ENCODE measurements around the gene ERCC2.
"Not testable (repeated sequence)": the region's sequence is repeated elsewhere in the genome, so short reads cannot be mapped to it uniquely, and the experiment has no call there.

ERCC2 gene

DNA sequence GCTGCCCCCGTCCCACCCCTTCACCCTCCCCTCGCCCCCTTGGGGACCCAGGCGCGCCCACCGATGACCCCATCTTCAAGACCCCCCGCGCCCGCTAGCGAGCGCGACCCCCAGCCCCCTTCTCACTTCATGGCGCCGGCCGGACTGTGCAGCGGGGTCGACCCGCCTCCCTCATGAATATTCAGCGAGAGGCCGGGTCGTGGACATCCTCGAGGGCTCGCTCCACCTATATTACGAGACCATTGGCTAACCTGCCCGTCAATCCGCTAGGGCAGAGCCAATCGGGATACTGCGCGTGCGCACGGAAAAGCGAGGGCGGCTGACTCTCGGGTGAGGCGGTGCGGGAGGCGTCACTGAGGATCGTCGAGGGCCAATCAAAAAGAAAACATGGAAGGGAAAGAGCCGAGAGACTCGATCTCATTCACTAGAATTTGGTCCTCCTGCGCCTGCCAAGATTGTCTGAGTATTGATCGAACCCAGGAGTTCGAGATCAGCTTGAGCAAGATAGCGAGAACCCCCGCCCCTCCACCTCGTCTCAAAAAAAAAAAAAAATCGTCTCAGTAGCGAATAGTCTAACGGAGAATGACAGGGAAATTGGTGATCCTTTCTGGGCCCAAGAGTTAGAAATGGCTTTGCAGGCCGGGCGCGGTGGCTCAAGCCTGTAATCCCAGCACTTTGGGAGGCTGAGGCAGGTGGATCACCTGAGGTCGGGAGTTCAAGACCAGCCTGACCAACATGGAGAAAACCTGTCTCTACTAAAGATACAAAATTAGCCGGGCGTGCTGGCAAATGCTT, at the start of gene ERCC2:
ERCC2 (minus strand) TSS at position 164 of the 795 bp plus-strand sequence; CDS start at position 131, 33 bp downstream.
- DNase-seq (ENCODE audit: low read depth) = peak; percentile 98

DNA sequence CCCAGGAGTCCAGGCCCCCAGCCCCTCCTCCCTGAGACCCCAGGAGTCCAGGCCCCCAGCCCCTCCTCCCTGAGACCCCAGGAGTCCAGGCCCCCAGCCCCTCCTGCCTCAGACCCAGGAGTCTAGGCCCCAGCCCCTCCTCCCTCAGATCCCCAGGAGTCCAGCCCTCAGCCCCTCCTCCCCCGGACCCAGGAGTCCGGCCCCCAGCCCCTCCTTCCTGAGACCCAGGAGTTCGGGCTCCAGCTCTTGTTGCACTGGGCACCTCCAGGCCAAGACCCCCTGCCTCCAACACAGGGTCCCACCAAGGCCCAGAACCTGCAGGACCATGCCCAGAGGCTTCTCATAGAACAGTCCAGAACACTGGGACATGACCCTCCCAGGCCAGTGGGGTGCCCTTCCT, 49.5 kb upstream of the ERCC2 start:
- DNase-seq (ENCODE audit: low read depth) = no peak

DNA sequence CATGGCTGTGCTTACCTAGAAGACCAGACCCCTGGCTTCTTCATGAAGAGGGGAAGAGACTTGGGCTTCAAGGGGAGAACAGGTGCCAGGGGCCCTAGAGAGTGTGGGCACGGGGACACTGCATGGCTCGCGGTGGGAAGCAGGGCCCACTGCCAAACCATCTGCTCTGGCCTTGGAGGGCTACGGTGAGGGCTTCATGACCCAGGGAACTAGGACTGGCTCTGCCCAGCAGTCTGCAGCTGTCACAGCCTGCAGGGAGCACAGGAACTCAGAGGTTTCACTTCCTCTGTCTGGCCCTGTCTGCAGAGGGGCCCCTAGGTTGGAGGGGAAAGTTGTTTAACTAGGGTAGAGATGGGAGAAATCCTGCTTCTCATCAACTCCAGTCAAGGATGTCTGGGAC, 49.0 kb upstream of the ERCC2 start:
- DNase-seq (ENCODE audit: low read depth) = no peak

DNA sequence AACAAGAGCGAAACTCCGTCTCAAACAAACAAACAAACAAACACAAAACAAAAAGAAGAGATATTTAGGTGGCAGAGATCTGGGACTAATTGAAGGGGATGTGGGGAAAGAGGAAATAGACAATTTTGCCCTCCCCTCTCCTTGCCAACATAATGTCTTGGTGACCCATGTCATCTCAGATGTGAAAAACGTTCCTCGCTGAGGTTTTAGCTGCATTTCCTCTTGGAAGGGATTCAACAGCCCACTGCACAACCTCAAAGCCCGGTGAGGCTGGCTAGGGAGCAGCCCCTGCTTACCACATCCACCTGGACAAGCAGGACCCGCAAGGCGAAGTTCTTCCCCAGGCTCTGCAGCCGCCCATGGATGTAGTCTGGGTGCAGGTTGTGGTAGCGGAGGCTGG, 48.4 kb upstream of the ERCC2 start:
- no peak for DNase-seq (ENCODE audit: low read depth)

DNA sequence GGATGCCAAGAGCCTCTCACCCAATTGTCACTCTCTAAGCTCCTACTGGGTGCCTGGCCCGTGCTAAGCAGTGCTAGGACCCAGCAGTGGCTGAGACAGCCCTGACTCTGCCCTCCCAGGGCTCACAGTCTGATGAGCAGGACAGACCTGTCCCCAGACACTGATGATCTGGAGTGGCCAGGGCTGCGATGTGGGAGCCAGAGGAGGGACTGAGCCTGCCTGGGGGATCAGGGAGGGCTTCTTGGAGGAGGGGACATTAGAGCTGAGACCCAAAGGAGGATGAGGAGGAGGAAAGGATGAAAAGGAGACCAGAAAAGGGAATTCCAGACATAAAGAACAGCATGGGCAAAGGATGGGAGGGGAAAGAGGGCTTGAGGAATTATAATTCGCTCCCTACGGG, 46.8 kb upstream of the ERCC2 start:
- DNase-seq (ENCODE audit: low read depth) = no peak

DNA sequence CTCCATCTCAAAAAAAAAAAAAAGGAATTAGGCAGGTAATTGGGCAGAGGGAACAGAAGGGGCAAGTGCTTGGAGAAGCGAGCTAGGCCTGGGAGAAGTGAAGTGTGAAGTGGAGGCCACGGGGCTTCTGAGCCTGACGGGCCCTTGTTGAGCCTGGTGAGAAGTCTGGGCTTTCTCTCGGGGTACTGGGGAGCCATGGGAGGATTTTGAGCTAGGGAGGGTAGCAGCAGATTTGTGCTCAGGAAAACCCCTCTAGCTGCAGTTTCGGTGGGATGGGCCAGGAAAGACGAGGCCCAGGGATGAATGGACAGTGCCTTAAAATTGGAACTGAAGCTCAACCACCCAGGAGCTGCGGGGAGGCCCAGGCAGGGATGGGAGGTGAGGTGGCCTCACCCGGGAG, 44.1 kb upstream of the ERCC2 start:
- no peak for DNase-seq (ENCODE audit: low read depth)

DNA sequence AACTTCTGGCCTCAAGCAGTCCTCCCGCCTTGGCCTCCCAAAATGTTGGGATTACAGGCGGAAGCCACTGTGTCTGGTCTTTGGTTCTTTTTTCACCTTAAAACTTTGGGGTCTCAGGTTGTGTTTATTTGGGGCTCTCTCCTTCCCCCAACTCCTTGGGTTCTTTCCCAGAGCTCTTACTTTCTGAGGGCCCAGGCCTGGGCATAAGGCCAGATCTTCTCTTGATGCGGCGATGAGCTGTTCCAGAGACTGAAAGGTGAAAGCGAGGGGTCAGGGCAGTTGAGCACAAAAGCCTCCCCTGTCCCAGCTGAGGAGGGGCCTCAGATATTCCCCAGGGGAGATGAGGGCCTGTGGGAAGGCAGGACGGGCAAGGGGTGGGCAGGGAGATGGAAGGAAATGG, 43.1 kb upstream of the ERCC2 start:
- no peak for DNase-seq (ENCODE audit: low read depth)

DNA sequence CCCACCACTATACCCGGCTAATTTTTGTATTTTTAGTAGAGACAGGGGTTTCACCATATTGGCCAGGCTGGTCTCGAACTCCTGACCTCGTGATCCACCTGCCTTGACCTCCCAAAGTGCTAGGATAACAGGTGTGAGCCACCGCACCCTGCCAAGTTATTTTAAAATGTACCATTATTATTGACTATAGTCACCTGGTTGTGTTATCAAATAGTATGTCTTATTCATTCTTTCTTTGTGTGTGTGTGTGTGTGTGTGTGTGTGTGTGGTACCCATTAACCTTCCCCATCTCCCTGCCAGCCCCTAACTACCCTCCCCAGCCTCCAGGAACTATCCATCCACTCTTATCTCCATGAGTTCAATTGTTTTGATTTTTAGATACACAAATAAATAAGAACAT, 40.0 kb upstream of the ERCC2 start:
- not testable (repeated sequence) for DNase-seq (ENCODE audit: low read depth)

DNA sequence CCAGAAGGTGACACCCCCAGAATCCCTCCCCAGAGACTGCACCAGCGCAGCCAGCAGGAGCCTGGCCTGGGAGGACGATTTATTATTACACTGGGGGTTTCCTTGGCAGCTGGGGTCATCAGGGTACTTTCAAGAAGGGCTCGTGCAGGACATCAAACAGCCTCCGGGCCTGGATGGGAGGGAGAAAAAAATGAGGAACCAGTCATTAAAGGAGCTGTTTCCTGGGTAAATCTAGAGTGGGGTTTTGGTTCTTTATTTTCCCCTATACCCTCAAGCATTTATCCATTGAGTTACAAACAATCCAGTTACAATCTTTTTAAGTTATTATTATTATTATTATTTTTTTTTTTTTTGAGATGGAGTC, 39.2 kb upstream of the ERCC2 start:
- DNase-seq (ENCODE audit: low read depth) = no peak

DNA sequence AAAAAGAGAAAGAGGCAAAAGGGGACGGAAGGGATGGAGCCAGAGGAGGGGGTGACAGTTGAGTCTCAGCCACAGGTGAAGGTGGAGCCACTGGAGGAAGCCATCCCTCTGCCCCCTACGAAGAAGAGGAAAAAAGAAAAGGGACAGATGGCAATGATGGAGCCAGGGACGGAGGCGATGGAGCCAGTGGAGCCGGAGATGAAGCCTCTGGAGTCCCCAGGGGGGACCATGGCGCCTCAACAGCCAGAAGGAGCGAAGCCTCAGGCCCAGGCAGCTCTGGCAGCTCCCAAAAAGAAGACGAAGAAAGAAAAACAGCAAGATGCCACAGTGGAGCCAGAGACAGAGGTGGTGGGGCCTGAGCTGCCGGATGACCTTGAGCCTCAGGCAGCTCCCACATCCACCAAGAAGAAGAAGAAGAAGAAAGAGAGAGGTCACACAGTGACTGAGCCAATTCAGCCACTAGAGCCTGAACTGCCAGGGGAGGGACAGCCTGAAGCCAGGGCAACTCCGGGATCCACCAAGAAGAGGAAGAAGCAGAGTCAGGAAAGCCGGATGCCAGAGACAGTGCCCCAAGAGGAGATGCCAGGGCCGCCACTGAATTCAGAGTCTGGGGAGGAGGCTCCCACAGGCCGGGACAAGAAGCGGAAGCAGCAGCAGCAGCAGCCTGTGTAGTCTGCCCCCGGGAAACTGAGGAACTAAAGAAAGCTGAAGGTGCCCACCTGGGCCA, 38.6 kb upstream of the ERCC2 start:
- no peak for DNase-seq (ENCODE audit: low read depth)

DNA sequence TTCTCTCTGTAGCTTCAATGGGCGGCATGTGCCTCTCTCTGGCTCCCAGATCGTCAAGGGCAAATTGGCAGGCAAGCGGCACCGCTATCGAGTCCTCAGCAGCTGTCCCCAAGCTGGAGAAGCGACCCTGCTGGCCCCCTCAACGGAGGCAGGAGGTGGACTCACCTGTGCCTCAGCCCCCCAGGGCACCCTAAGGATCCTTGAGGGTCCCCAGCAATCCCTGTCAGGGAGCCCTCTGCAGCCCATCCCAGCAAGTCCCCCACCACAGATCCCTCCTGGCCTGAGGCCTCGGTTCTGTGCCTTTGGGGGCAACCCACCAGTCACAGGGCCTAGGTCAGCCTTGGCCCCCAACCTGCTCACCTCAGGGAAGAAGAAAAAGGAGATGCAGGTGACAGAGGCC, 37.7 kb upstream of the ERCC2 start:
- DNase-seq (ENCODE audit: low read depth) = no peak

DNA sequence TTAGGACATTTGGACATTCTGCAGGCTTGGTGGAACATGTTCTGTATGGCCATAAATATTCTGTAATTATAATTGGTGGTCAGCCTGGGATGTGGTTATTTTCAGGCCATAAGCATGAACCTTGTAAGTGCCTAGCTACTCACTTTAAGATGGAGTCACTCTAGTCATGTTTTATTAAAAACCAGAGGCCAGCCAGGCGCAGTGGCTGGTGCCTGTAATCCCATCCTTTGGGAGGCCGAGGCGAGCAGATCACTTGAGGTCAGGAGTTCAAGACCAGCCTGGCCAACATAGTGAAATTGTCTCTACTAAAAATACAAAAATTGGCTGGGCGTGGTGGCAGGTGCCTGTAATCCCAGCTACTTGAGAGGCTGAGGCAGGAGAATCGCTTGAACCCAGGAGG, 37.2 kb upstream of the ERCC2 start:
- not testable (repeated sequence) for DNase-seq (ENCODE audit: low read depth)

DNA sequence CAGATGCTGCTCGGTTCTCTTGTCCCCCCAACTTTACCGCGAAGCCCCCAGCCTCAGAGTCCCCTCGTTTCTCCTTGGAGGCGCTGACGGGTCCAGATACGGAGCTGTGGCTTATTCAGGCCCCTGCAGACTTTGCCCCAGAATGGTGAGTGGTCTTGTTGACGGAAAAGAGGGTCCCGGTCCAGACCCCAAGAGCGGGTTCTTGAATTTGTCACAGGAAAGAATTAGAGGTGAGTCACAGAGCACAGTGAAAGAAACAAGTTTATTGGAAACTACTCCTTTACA, 36.7 kb upstream of the ERCC2 start:
- DNase-seq (ENCODE audit: low read depth) = no peak

DNA sequence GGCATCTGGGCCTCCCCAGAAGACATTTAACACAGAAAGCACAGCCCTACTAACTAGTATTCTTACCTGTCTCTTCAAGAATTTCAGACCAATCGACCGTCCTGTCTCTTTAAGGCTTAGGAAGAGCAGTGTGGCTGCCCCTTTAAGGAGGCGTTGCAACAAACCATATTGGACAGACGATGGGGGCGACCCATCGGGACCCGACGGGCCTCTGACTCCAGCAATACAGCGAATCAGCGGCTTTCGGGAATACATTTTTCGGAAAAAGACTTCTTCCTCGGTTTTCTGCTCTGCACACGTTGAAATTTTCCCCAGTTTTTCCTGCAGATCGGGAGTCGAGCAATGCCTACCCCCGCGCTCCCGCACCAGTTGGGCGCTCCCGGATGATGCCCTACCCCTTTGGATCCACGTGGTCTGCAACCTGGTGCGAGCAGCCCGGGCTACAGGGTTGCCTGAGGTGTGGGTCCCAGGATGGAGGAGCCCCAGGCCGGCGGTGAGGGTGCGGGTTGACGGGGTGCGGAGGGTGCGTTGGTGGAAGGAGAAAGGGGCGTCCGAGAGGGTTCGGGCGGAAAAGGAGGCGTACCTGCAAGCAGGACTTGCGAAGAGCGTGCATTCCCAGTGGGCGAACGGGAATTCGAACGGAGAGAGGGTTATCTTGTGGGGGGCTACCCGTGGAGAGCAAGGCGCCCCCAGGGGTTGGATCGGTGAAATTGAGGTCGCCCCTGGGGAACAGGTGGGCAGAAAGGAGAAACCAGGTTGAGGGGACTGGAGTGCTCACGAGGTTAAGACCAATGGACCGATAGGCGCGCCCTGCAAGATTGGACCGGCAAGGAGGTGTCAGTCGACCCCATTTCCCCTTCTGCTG, 36.1 kb upstream of the ERCC2 start, which contains the start of gene POLR1G:
POLR1G (plus strand) TSS at position 419 of the 865 bp plus-strand sequence; CDS start at position 472, 53 bp downstream.
- DNase-seq (ENCODE audit: low read depth) = peak; percentile 63

DNA sequence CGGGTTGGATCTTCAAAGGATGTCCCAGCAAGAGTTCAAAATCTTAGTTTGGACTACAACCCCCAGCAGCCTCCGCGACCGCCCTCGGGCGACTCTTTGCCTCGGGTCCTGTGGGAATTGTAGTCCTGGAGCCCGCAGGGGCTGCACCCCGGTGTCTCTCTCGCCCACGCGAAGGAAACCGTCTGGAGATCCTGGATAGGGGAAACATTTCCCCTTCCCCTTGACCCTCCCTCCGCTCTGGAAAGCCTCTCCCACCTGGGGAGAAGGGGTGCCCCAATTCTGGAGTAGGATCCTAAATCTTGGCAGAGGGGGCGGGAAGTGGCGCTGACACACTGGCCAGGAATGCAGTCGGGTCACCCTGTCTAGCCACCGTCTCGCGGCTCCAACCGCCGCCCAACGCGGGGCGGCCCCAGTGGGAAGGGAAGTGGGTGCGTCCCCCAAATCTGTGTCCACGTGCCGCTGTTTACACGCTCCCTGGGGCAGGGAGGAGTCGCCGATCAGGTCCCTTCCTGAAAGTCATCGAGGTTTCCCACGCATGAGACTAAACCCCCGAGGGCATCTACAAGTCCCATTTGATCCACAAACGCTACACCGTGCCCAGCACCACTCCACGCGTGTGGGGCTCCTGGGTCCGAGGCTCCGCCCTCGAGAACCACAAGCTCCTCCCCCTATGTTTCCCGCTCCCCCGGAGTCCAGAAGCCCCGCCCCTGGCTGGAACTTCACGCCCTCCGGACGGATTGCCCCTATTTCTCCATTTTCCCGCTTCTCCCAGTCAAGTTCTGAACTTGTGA, 35.3 kb upstream of the ERCC2 start:
- peak; percentile 72 for DNase-seq (ENCODE audit: low read depth)

DNA sequence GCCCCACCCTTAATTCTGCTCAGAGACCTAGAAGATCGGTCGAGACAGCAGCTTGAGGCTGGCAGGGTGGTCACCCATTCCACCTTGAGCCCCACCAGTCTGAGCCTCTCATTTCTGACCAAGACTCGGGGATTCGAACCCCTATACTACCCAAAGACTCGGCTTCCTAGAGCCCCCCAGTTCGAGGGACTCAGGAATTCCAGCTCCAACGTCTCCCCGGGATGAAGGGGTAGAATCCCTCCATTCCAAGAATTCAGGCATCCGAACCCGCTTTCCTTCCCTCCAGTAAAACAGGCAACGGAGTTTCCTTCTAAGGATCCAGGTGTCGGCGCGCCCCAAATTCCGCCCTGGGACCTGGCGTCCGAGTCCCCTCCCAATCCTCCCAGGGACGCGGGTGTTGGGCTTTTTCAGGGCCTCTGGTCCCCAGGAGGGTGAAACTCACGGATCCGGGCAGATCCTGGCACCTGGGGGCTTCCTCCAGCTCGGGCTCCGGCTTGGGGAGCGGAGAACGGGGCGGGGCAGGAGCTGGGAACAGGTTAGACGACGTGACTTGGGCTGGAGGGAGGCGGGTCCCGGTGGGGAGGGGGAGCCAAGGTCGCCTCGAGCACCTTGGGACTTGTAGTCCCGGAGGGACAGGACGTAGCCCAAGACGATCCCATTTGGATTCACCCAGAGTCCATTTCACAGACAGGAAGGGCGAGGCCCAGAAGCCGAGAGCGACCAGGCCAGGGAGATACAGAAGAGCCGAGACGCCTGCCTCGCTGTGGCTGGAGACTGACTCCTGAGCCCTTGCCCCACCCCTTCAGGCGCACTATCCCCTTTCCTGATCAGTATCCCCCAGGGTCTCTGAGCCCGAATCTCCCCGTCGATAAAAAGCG, 34.4 kb upstream of the ERCC2 start, which contains the start of gene PPP1R13L:
PPP1R13L (minus strand) TSS at position 513 of the 878 bp plus-strand sequence. CDS start 6,751 bp downstream, outside the sequence.
- peak; percentile 36 for DNase-seq (ENCODE audit: low read depth)

DNA sequence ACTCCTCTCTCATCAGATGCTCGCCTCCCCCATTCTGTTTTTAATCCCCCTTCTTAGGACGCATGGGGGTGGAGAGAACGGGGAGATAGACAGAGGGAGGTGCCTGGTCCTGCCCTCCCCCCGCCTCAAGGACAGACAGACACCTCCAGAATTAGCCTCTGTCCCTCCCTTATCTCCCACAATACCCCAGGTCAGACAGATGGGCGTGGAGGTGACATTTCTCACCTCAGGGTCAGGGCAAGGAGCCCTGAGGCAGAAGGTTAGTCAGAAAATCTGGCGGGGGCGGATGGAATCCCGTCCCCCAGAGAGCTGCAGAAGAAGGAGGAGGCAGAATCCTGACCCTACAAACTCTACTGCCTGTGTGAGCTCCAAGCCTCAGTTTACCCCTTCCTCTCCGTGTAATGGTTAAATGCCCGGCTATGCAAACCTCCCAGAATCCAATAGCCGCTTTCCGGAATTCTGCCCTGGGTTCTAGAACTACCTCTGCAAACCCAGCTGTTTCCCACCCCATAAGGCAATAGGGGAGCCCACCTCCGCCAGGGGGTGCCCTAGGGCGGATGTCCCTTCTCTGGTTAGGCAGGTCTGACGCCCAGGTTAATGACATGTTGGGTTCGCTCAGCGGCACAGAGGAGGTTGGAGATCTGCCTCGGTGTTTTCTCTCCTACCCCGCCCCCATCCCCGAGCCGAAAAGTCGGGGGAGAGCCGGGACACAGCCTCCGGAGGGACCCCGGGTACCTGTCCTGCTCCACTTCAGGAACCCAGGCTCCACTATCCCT, 33.6 kb upstream of the ERCC2 start:
- peak; percentile 37 for DNase-seq (ENCODE audit: low read depth)

DNA sequence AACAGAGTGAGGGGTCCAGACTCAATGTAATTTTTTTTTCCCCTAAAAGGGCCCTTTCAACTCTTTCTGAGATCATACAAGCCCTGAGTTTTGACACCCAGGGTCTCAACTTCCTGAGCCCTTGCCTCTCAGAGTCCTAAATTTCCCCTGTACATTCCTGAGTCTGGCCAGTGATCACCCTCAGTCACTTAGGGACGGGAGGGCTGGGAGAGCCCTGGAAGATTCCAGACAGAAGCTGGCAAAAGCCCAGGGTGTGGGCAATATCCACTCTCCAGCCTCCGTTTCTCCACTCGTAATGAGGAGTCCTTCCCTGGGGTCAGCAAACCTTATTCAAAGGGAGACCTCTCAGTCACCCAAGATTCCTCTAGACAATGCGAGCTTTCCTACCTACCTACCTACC, 32.9 kb upstream of the ERCC2 start:
- no peak for DNase-seq (ENCODE audit: low read depth)

DNA sequence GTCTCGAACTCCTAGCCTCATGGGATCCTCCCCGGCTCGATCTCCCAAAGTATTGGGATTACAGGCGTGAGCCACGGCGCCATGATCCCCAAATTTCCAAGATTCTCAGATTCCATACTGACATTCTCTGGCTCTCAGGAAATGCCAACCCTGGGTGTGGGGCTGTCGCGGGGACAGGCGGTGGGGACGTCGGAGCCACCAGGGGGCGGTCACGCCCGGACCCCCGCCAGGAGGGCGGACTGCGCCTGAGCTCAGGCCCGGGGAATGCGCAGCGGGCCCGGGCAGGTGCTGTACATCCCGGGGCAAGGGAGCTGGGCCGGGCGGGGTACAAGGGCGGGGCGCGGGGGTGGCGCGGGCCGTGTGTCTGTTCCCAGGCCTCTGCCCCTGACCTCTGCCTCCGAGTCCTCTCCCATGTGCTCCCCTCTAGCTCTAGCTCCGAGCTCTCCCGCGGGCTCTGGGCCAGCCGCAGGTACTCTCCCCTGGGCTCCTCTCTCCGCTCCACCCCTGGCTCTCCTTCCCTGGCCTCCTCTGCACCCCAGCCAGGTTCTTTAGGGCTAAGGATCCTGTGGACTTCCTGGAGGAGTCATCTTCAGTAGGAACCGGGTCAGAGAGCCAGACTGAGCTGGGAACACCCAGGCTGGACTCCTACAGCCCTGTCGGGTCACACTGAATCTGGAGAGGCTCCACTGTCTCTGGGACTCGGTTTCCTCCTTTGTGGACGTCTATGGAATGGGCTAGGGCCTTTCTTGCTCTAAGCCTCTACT, 32.1 kb upstream of the ERCC2 start:
- no peak for DNase-seq (ENCODE audit: low read depth)
